ENCODE data around the gene TTLL8.
"Not testable (repeated sequence)": the region's sequence is repeated elsewhere in the genome, so short reads cannot be mapped to it uniquely, and the experiment has no call there.

Gene TTLL8

GRCh38 chr22:50058061-50058905 lies at the start of gene TTLL8:
TTLL8 (minus strand) TSS chr22:50058298.
- no peak for DNase-seq

DNA sequence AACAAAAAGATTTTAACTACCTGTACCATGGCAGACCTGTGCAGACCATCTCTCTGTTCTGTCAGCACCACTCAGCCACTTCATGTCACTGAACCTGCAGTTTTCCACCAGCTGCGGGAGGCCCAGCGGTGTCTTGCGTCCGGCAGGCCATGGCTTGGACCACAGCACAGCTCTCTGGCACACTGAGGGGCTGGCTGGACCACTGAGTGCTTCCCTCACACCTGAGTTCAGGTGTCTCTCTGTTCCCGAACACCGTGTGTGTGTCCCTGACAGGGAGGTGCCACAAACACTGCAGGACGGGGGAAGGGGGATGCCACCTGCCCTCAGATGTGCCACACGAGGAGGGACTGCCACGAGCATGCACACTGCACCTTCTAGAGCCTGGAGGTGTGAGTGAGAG lies 49.4 kb upstream of the TTLL8 start:
- no peak for DNase-seq

DNA sequence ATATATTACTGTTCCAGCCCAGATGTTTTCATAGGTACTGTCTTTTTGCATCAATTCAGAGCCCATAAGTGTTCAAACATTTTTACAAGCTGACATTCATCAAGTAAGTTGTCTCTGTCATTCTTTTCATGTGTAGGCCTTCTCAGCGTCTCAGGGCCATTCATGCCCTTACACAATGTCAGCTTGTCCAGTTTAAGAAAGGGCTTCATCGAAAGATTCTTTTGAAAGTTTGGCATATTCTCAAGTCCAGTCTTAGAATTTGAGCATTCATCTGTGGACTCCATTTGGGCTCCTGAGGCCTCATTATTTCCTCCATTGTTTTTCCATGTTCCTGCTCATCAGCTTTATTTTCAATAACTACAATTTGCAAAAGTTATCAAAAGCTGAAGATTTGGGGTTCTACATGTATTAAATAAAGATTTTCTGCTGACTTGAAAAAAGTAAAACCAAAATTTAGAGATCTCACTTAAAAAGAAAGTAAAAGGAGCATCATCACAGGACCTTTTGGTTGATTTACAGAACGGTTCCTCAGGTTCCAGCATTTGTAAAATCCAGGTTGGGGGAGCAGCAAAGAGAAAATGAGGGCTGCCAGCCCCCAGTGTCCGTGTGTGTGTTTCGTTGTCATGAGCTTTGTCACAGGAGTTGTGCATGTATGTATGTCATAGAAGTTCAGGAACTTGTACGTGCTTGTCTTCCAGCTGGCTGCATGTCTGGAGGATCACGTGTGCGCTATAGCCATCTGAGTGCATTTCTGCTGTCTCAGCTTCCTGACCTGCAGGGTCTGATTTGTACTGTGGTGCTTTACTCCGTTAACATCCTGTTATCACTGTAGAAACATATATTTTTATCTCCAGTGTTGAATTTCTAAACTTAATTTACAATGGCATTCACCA lies 47.4 kb upstream of the TTLL8 start:
- no peak for DNase-seq

- DNase-seq: no peak
These were observed 46.0 kb upstream of the TTLL8 start for GRCh38 chr22:50104141-50104544.

- DNase-seq: no peak
These were observed 44.8 kb upstream of the TTLL8 start for GRCh38 chr22:50102946-50103345.

DNA sequence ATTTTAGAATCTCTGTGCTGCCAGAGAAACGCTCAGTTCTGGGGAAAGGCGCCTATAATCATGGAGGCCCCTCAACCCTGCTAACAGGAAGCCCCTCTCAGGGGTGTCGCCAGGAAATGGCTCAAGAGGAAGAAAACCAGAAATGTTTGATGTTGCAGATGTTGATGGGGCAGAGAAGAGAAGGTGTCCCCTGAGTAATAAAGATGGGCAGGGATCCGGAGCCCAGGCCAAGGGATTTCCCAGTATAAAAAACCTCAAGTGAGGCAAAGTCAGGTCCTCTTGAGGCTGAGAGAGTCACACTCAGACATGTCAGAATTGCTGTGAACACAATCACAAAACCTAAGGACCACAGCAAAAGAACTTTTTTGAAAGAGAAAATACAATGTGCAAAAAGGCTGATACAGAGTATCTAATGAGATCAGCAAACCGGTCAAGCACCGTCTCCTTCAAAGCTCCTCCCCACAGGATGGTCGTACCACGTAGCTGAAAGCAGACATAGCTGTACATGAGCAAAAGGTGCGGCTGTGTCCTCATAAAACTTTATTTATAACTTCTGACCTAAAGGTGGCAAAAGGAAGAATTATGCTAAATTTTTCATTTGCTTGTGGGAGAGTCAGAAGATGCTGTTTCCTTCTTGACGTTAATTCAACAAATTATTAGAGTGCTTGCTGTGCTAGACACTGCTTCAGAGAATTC lies 43.9 kb upstream of the TTLL8 start:
- no peak for DNase-seq

DNA sequence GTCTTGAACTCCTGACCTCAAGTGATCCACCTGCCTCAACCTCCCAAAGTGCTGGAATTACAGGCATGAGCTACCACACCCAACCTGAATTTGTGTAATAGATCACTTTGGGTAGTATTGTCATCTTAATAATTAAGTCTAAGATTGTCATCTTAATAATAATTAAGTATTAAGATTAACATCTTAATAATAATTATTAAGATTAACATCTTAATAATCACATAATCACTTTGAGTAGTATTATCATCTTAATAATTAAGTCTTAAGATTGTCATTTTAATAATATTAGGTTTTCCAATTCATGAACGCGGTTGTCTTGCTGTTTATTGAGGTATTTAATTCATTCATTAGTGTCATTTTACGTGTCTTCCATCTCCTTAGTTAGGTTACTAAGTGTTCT lies 40.0 kb upstream of the TTLL8 start:
- DNase-seq: no peak

- no peak for DNase-seq
These were observed 34.2 kb upstream of the TTLL8 start for GRCh38 chr22:50092342-50092741.

DNA sequence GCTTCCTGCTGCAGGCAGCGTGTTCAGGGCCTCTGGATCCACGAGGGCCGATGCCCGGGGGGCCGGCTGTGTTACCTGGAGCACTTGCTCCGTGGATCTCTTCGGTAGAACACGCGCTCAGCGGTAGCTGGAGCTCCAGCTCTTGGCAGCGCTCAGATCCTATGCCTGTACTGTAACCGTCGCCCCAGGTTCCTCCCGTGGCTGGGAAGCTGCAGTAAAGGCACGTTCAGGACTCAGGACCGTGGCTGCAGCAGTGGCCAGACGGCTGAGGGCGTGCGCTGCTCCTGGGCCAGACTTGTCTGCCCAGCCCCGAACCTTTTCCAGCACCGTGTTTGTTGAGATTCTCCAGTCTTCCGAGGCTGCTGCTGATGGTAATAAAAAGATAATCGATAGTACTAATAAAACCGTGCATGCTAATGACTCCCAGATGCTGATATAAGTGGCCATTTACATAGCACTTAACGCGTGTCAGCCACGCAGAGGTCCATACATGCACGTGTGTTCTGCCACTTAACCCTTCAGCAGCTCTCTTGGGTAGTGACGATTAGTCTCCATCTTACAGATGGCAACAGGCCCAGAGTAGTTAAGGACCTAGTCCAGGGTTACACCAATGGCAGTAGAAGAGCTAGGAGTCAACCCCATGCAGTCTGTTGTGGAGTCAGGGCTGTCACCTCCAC lies 33.1 kb upstream of the TTLL8 start:
- no peak for DNase-seq

DNA sequence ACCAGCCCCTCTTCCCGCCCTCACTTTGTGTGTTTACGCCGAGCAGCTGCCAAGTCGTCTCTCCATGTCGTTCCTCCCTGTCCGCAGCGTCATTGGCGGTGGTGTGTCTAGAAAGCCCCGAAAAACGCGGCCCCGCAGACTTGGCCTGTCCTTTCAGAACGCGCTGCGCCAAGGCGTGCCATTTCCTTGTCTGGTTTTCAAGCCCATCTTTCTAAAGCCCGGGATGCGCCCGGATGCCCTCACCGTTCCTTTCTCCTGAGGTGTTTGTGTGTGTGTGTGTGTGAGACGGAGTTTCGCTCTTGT lies 32.3 kb upstream of the TTLL8 start:
- no peak for DNase-seq

GRCh38 chr22:50089682-50090411 lies 31.7 kb upstream of the TTLL8 start, which contains the start of gene MOV10L1:
MOV10L1 (plus strand) TSS chr22:50090006; CDS start chr22:50090089, 83 bp downstream.
- no peak for DNase-seq

DNA sequence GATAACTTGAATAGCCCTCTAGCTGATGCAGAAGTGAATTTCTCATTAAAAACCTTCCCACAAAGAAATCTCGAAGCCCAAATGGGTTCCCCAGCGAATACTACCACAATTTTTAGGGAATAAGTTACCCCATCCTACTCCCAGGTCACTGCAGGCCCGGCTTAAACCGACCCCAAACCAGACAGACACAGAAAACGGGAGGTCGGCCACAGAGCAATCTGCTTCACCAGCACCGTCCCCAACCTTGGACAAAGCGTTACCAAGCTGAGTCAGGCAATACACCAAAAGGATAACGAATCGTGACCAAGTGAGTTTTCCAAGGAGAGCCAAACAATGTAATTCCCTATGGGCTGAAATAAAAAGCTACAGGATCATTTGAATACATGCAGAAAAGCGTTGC lies 31.1 kb upstream of the TTLL8 start:
- DNase-seq: no peak

- DNase-seq: no peak
These were observed 30.0 kb upstream of the TTLL8 start for GRCh38 chr22:50088096-50088495.

DNA sequence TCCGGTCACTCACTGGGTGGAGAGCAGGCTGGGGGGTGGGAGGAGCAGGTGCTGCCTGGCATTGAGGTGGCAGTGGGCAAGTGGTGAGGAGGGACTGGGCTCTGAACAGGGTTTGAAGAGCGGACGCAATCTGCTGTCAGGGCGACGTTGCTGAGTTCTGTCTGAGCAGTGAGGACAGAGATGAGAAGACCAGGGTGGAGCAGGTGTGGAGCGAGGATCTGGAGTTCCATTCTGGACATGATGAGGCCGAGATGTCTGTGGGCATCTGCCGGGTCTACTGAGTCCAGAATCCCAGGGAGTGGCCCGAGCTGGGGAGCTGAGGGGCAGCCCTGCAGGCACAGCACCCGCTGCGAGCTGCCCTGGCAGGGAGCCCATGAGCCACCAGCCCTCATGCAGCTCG lies 29.5 kb upstream of the TTLL8 start:
- no peak for DNase-seq

DNA sequence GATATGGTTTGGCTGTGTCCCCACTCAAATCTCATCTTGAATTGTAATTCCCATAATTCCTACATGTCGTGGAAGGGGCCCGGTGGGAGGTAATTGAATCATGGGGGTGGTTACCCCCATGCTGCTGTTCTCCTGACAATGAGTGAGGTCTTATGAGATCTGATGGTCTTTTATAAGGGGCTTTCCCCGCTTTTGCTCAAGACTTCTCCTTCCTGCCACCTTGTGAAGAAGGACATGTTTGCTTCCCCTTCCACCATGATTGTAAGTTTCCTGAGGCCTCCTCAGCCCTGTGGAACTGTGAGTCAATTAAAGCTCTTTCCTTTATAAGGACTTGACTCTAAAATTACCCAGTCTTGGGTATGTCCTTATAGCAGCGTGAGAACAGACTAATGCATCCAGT lies 28.9 kb upstream of the TTLL8 start:
- DNase-seq: not testable (repeated sequence)

- DNase-seq: no peak
These were observed 28.4 kb upstream of the TTLL8 start for GRCh38 chr22:50086526-50086925.

GRCh38 chr22:50085211-50085972 lies 27.3 kb upstream of the TTLL8 start, which contains the start of gene MLC1:
MLC1 (minus strand) TSS chr22:50085426; CDS start chr22:50084902, 524 bp downstream.
- DNase-seq: no peak

DNA sequence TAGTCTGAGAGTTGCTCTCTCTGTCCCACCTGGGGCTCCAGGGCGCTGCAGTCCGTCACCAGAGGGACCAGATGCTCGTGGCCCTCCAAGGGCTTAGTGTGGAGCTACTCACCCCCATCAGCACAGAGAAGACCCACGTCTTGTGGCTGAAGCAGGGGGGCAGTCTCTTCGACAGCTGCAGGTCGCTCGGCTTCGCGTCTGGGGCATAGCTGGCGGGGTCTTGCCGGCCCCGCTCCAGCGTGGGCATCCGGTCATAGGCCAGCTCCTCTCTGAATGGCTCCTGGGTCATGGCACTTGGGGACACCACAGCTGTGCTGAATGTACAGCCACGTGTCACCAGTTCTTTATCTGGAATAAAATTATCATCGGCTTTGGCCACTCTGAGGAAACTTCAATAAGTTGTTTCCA lies 26.5 kb upstream of the TTLL8 start:
- DNase-seq: no peak

GRCh38 chr22:50084080-50084477 lies 26.0 kb upstream of the TTLL8 start:
- no peak for DNase-seq

- no peak for DNase-seq
These were observed 25.5 kb upstream of the TTLL8 start for GRCh38 chr22:50083462-50084079.

DNA sequence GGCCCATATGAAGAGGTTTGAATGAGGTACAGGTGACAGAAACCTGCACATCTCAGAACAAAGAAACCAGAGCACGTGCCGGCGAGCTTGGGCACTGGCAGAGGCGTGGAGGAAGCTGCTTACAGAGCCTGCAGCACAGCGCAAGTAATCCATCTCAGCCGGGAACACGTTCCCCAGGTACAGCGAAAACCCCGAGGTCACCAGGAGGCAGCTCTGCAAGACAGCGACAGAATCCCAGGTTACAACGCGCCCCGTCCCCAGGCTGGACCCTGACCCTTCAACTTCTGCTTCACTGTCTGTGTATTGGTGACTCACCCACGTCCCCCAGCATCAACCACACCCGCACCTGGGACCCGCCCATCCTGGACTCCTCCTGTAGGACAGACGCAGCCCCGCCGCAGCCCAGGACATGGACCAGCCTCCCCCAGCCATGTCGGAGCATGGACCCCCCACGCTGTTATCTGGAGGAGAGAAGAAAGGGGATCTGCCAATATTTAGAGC lies 24.9 kb upstream of the TTLL8 start:
- no peak for DNase-seq
